Measurements from ENCODE around the gene SSBP3.

The SSBP3 gene

DNA sequence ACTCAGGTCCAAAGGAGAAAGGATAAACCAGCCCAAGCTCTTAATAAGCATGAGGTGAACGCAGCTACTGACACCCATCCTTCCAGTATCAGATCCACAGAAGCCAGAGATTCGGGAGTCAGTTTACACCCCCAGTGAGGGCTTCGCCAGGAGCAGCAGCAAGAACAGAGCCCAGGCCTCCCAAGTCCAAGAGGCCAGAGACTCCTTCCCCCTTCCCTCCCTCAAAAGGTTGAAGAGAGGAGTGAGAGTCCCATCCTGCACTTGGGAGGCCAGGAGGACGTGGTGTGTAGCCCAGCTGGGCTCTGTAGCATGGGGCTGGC is 133.5 kb downstream of the SSBP3 start:
- Mint-ChIP-seq H3K27me3 (no peaks in the 10 kb centered on the region), H3K4me1 (ENCODE audit: low read depth) (peaks cover 37% of the 10 kb centered on the region), H3K27ac (peak overlapping the region; percentile 64), H3K36me3 (peaks cover 3% of the 10 kb centered on the region), H3K4me3 (no peak overlapping the region), H3K9me3 (ENCODE audit: low read depth) (no peaks in the 10 kb centered on the region)

DNA sequence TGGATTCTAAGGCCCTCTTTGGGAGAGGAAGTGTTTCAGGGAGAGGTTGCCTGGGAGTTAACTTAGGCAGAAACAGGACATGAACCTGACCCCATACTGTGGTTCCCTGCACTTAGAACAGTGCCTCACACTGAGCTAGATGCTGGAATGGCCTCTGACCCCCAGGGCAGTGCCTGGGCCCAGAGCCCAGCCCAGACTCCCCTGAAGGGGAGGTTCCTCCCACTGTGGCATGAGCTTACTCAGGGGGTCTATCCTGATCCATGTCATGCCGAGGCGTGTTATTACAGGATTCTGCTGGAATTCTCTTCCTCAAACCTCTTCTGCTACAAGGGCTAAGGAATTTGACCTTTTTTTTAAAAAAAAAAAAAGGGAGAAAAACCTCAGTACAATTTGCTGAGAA is 134.1 kb downstream of the SSBP3 start:
- no peaks in the 10 kb centered on the region for H3K27me3 Mint-ChIP-seq
- peaks cover 34% of the 10 kb centered on the region for H3K4me1 Mint-ChIP-seq (ENCODE audit: low read depth)
- H3K27ac Mint-ChIP-seq = no peak overlapping the region
- H3K4me3 Mint-ChIP-seq = no peak overlapping the region
- H3K9me3 Mint-ChIP-seq (ENCODE audit: low read depth) = no peaks in the 10 kb centered on the region
- H3K36me3 Mint-ChIP-seq = peaks cover 3% of the 10 kb centered on the region

DNA sequence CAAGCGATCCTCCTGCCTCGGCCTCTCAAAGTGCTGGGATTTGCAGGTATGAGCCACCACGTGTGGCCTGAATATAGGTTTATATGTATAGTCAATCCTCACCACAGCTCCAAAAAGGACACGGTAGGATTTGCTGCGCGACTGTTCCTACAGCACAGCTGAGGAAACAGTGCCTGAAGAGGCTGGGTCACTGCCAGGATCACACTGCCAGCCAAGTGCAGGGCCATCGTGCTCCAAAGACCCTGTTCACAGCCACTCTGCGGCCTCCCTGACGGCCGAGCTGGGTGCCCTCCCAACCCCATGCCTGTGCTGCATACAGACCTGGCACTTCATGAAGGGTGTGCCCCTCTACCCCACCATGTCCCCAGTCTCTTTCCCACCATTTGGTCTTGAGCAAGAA is 134.9 kb downstream of the SSBP3 start:
- Mint-ChIP-seq H3K9me3 (ENCODE audit: low read depth) (no peaks in the 10 kb centered on the region), H3K4me1 (ENCODE audit: low read depth) (peaks cover 28% of the 10 kb centered on the region), H3K36me3 (no peaks in the 10 kb centered on the region), H3K27me3 (no peaks in the 10 kb centered on the region), H3K4me3 (no peak overlapping the region), H3K27ac (no peak overlapping the region)

DNA sequence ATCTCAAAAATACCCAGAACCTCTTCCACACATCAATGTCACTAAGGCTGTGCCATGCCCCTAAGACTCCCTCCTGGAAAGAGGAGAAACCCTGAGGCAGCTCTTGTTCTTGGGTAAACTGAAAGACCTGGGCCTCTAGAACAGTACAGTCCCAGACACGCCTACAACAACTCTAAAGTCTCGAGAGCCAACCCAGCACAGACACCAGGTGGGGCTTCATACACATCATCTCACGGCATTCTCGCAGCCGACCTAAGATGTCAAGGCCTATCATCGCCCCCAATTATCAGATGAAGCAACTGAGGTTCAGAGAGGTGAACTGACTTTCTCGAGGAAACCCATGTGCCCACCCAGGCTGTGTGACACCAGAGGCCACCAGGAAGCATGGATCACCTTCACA is 135.7 kb downstream of the SSBP3 start:
- H3K9me3 Mint-ChIP-seq (ENCODE audit: low read depth) = no peaks in the 10 kb centered on the region
- no peaks in the 10 kb centered on the region for H3K27me3 Mint-ChIP-seq
- H3K4me3 Mint-ChIP-seq = no peak overlapping the region
- no peak overlapping the region for H3K27ac Mint-ChIP-seq
- H3K36me3 Mint-ChIP-seq = no peaks in the 10 kb centered on the region
- peaks cover 28% of the 10 kb centered on the region for H3K4me1 Mint-ChIP-seq (ENCODE audit: low read depth)

DNA sequence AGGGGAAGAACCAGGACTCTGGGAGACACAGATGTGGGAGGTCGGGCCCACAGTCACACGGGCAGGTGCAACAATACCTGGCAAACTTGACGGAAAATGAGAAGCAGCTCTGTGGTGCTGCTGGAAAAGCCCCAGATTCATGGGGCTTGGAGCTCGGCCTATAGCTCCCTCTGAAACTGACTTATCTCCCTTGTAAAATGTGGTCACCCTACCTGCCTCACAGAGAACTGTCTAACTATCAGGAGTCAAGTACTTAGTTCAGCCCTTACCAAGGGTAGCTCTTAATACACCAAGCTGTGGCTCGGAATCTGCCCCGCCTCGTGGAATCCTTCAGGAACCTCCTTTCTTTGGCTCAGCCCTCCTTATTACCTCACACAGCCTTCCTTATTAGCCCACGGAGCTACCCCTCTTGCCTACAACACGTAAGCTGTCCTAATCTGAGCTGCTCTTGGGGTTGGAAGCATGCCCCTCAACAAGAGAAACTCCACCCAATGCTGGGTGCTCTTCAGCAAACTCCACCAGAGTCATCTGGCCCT is 137.4 kb downstream of the SSBP3 start:
- Mint-ChIP-seq H3K9me3 (ENCODE audit: low read depth) (no peaks in the 10 kb centered on the region), H3K36me3 (no peaks in the 10 kb centered on the region), H3K4me1 (ENCODE audit: low read depth) (peaks cover 27% of the 10 kb centered on the region), H3K4me3 (no peak overlapping the region), H3K27me3 (no peaks in the 10 kb centered on the region), H3K27ac (no peak overlapping the region)

DNA sequence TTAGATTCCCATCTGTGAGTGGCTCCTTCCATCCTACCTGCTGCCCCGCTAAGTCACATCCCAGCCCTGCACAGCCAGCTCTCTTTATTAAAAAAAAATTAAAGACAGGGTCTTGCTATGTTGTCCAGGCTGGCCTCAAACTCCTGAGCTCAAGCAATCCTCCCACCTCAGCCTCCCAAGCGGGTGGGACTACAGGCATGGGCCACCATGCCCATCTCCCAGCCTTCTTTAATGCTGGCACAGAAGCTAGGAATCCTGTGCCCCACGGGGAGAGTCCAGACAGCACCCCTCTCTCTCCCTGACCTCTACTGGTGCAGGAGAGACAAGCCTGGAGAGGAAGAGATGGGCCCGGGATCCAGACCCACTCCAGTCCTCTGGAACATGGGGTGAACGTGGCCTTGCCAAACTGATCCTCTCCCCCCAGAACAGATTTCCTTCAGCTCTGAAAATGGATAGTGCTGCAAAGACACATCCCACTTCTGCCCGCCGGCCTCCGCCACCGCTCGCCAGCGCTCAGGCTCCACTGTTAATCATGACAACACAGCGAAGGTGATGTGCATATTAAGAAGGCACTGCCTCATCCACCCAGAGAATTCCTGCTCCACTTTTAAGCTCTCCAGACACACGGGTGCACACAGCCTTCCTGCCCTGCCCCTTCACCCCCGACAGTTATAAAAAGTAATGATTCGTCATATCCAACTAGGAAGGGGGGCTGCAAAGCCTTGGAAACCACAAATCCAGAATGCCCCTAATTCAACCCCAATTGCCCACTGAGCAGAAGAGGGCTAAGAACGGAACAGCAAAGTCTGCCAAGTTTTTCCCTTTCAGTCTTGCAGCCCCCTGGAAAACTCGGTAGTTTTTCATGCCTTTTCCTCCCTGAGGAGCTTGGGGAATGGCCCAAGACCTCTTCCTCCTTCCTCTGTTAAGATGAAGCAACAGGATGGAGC is 138.1 kb downstream of the SSBP3 start:
- H3K4me3 Mint-ChIP-seq = no peak overlapping the region
- H3K27ac Mint-ChIP-seq = no peak overlapping the region
- H3K27me3 Mint-ChIP-seq = no peaks in the 10 kb centered on the region
- peaks cover 22% of the 10 kb centered on the region for H3K4me1 Mint-ChIP-seq (ENCODE audit: low read depth)
- H3K36me3 Mint-ChIP-seq = no peaks in the 10 kb centered on the region
- no peaks in the 10 kb centered on the region for H3K9me3 Mint-ChIP-seq (ENCODE audit: low read depth)

DNA sequence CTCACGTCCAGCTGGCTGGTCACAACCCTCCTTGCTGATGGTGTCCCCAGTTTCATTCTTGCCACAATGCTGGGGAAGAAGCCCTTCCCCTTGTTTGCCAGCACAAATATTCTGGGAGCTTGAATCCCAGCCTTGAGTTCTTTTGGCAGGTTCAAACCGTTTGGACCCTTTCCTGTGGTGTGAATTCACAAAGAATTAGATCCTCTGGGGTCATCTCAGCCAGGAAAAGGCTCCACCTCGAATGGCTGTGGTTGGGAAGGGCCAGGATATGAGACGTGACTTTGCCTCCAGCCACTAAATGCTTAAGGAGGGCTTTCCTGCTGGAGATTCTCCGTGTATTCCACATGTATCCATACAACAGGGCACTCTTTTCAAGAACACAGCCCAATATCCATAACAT is 139.3 kb downstream of the SSBP3 start:
- Mint-ChIP-seq H3K27ac (no peak overlapping the region), H3K4me3 (no peak overlapping the region), H3K36me3 (no peaks in the 10 kb centered on the region), H3K27me3 (no peaks in the 10 kb centered on the region), H3K4me1 (ENCODE audit: low read depth) (peaks cover 20% of the 10 kb centered on the region), H3K9me3 (ENCODE audit: low read depth) (no peaks in the 10 kb centered on the region)

DNA sequence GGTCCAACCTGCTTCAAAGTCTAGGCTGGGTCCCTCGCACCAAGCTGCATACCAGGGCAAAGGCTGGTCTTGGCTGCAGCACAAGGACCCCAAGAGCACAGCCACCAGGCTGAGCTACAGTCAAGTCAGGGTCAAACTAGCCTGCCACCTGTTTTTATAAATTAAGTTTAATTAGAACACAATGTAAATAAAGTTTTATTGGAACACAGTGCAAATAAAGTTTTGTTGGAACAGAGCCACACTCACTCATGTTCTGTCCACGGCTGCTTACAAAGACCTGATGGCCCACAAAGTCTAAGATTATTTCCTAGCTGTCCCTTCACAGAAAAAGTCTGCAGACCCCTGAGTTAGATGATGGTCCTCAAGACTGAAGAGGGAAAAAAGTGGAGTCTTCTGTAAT is 140.0 kb downstream of the SSBP3 start:
- no peaks in the 10 kb centered on the region for H3K9me3 Mint-ChIP-seq (ENCODE audit: low read depth)
- peaks cover 19% of the 10 kb centered on the region for H3K4me1 Mint-ChIP-seq (ENCODE audit: low read depth)
- H3K27ac Mint-ChIP-seq = no peak overlapping the region
- H3K4me3 Mint-ChIP-seq = no peak overlapping the region
- H3K36me3 Mint-ChIP-seq = no peaks in the 10 kb centered on the region
- no peaks in the 10 kb centered on the region for H3K27me3 Mint-ChIP-seq

DNA sequence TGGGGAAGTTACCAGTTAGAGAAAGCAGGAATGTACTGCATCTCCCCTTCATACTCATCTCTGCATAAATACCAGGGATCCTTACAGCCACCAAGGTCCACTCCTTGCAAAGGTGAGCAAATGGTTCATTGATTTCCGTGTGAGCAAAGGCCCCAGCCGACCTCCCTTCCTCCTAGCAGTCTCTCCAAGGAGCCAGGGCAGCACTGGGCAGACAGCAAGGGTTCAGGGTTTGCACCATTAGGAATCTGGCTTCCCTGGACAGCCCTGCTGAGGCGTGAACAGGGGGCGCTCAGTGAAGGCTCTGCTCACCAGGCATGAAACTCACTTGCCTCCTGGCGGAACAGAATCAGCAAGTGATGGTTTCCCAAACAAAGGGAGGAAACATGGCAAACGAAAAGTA is 140.5 kb downstream of the SSBP3 start:
- Mint-ChIP-seq H3K4me3 (no peak overlapping the region), H3K9me3 (ENCODE audit: low read depth) (no peaks in the 10 kb centered on the region), H3K36me3 (no peaks in the 10 kb centered on the region), H3K27ac (no peak overlapping the region), H3K27me3 (no peaks in the 10 kb centered on the region), H3K4me1 (ENCODE audit: low read depth) (peaks cover 19% of the 10 kb centered on the region)

DNA sequence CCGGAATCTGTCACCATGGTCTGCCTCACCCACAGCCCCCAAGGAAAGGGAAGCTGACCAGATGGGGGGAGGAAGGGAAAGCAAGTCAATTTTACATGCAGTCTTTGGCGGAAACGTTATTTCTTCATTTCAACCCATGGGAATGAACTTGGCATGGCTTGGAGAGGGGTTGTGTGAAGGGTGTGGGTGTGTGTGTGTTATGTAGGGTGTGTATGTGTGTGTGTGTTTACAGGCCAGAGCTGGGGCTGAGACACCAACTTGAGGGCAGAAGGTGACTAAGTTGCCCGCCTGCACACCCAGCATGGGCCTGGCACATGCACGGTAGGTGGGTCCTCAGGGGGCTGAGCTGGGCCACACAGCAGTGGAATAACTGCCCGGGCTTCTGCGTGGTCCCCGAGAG is 141.1 kb downstream of the SSBP3 start:
- peaks cover 16% of the 10 kb centered on the region for H3K4me1 Mint-ChIP-seq (ENCODE audit: low read depth)
- no peaks in the 10 kb centered on the region for H3K9me3 Mint-ChIP-seq (ENCODE audit: low read depth)
- H3K27ac Mint-ChIP-seq = no peak overlapping the region
- no peak overlapping the region for H3K4me3 Mint-ChIP-seq
- H3K27me3 Mint-ChIP-seq = no peaks in the 10 kb centered on the region
- no peaks in the 10 kb centered on the region for H3K36me3 Mint-ChIP-seq

DNA sequence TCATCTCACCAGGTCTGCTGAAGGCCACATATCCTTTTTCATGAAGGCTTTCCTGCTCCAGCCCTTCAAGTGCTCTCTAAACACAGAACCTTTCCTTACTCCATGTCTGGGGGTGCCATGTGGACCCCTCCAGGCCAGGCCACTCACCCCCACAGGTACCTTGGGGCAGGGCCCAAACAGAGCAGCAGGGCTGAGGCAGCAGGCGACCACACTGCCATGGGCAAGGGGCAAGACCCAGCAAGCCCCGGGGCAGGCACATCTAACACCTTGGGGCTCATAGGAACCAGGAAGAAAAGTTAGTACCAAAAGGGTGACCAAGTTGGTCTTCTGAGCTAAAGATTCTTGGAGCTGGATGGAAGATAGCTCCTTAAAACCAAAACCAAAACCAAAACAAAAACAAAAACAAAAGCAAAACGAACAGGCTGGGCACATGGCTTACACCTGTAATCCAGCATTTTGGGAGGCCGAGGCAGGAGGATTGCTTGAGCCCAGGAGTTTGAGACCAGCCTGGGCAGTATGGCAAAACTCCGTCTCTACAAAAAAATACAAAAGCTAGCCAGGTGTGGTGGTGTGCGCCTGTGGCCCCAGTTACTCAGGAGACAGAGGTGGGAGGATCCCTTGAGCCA is 142.5 kb downstream of the SSBP3 start:
- Mint-ChIP-seq H3K4me1 (ENCODE audit: low read depth) (peaks cover 11% of the 10 kb centered on the region), H3K36me3 (no peaks in the 10 kb centered on the region), H3K4me3 (no peak overlapping the region), H3K27ac (no peak overlapping the region), H3K9me3 (ENCODE audit: low read depth) (no peaks in the 10 kb centered on the region), H3K27me3 (no peaks in the 10 kb centered on the region)

DNA sequence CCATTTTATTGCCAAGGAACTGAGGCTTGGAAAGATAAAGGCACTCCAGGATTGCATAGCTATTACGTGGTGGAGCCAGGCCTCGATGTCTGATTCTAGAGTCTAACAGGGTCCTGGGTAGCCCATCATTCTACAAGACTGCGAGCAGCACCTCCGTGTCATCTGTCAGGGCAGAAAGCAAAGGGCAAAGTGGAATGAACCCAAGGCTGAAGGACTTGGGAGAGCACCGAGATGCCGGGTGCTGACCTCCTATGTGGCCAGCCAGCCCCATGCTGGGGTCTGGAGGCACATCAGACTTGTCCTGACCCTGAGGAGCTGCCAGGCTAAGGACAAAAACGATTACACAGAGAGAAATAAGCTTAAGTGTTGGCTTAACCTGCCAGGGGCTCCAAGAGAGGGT is 143.9 kb downstream of the SSBP3 start:
- no peaks in the 10 kb centered on the region for H3K9me3 Mint-ChIP-seq (ENCODE audit: low read depth)
- H3K4me3 Mint-ChIP-seq = no peak overlapping the region
- H3K36me3 Mint-ChIP-seq = peaks cover 2% of the 10 kb centered on the region
- H3K27me3 Mint-ChIP-seq = no peaks in the 10 kb centered on the region
- no peak overlapping the region for H3K27ac Mint-ChIP-seq
- peaks cover 6% of the 10 kb centered on the region for H3K4me1 Mint-ChIP-seq (ENCODE audit: low read depth)

DNA sequence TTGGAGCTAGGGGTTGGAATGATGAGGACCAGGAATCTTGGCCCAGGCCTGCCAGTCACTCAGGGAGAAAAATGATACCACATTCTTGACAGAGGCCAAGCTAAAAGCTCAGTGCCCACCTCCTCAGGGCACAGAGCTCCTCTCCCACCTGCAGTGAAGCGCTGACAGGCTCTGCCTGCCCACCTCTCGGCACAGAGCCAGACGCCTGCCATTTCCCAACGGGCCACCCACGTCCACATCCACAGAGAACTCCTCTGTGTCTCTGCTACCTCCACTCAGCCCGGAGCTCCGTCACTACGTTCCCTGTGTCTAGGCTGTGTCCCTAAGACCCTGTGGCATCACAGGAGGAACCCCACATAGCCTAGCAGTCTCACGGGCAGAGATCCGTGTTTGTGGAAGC is 145.4 kb downstream of the SSBP3 start:
- Mint-ChIP-seq H3K4me3 (no peak overlapping the region), H3K36me3 (peaks cover 5% of the 10 kb centered on the region), H3K4me1 (ENCODE audit: low read depth) (peaks cover 7% of the 10 kb centered on the region), H3K9me3 (ENCODE audit: low read depth) (no peaks in the 10 kb centered on the region), H3K27me3 (no peaks in the 10 kb centered on the region), H3K27ac (no peak overlapping the region)

DNA sequence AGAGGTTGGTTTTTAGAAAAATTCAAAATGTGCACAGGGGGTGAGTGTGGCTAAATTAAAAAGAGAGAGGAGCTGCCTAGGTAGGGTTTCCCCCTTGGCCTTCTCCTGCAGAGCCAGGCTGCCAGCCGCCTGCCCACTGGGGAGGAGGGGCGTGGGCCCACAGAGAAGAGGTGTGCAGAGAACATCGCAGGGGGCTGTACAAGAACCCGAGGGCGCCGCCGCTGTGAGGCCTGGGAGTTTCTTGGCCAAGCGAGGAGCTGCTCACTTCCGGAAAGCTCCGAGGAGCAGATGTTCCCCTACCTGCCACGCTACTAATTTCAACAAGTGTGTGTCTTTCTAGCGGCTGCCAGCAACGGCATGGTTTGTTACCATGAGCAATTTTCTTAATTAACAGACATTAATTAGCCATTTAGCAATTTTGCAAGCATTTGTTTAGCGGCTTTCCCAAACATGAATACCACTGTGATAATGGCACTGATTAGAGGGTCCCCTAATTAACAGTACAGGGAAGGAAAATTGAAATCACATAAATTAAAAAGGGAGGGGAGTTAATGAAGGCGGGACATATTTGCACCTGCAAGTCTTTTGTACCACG is 146.6 kb downstream of the SSBP3 start:
- H3K36me3 Mint-ChIP-seq = peaks cover 5% of the 10 kb centered on the region
- no peaks in the 10 kb centered on the region for H3K27me3 Mint-ChIP-seq
- peaks cover 3% of the 10 kb centered on the region for H3K4me1 Mint-ChIP-seq (ENCODE audit: low read depth)
- H3K9me3 Mint-ChIP-seq (ENCODE audit: low read depth) = no peaks in the 10 kb centered on the region
- H3K27ac Mint-ChIP-seq = no peak overlapping the region
- H3K4me3 Mint-ChIP-seq = no peak overlapping the region

DNA sequence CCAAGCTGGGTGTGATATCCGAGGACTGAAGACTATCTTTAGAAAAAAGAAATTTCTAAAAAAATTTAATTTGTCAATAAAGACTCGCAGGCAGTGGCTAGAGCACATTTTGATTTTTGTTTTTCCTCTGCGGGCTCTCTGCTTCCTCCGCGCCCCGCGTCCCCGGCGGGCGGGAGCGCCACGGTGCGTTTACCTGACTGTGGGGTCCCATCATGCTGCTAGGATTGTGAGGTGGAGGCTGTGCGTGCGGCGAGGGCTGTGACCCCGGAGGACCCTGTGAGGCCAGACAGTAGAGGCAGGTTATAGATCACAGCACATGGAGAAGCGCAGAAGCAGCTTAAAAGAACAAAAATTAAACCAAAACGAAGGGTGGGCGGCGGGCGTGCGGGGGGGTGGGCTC is 148.3 kb downstream of the SSBP3 start:
- Mint-ChIP-seq H3K27ac (no peak overlapping the region), H3K4me1 (ENCODE audit: low read depth) (peaks cover 3% of the 10 kb centered on the region), H3K27me3 (no peaks in the 10 kb centered on the region), H3K36me3 (peaks cover 5% of the 10 kb centered on the region), H3K9me3 (ENCODE audit: low read depth) (no peaks in the 10 kb centered on the region), H3K4me3 (no peak overlapping the region)

Data from activated naive CD8-positive, alpha-beta T cell (primary cell).